Measurements from ENCODE around the gene MKX. TPM values are rescaled to one million over a fixed set of nuclear protein-coding genes. Genes with fewer than 3 reads are reported as not detected.

Gene MKX
- total RNA-seq, 8 experiments from 2014 or later: 0.17 to 66.1 (median 1.3) TPM

DNA sequence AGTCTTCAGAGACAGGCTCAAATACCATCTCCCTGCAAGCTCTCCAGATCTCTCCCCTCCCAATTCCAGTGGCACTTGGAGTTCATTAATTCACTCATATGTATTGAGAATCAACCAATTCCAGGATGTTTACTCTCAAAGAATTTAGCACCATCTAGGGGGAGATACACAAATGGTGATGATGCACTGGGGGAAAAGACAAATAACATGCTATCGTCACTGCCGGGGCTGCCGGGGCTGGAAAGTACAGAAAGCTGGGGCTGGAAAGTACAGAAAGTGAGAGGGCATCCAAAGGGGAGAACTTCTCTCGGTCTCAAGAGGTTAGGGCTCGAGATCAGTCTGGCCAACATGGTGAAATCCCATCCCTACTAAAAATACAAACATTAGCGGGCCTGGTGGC is 118.7 kb downstream of the MKX start:
- peak in 1 of 8 experiments; percentile 6 for ATAC-seq (replicated peaks in 6 of 8)
- 37 to 100% (median 90%) methylated on average over 1 to 6 of the region's 6 CpGs; no CpG with 5 or more reads in 1 of the 10 experiments for WGBS, 10 experiments

GRCh38 chr10:27625452-27626211 is 120.0 kb downstream of the MKX start:
- Histone ChIP-seq H3K4me1 (replicated peaks in 1 of 2) (peaks cover 22 to 36% of the 10 kb centered on the region in 2 donors), H3K4me3 (no peak overlapping the region), H3K27ac (peak overlapping the region; percentile 66 to 82)
- ATAC-seq (replicated peaks in 6 of 8): peak; percentile 76 to 94 (median 86)
- 0 to 92% (median 38%) methylated on average over 1 to 9 of the region's 10 CpGs; no CpG with 5 or more reads in 2 of the 10 experiments for WGBS, 10 experiments
- in situ Hi-C loops (cut with MboI; ENCODE audit: low pct_unique_long_range_greater_than_20kb in 2 of 9, low sequenced_read_pairs in 9 of 9, unreplicated experiment in 9 of 9): no loop called here

More for the DNA sequence above, 118.7 kb downstream of the MKX start:
- Histone ChIP-seq H3K27ac (no peak overlapping the region), H3K4me3 (no peak overlapping the region), H3K4me1 (replicated peaks in 1 of 2) (peaks cover 19 to 29% of the 10 kb centered on the region in 2 donors)
- in situ Hi-C loops (cut with MboI; ENCODE audit: low pct_unique_long_range_greater_than_20kb in 2 of 9, low sequenced_read_pairs in 9 of 9, unreplicated experiment in 9 of 9): no loop called here

- no peak for ATAC-seq (replicated peaks in 6 of 8)
- H3K4me3 ChIP-seq: no peak overlapping the region
- in situ Hi-C loops (cut with MboI; ENCODE audit: low pct_unique_long_range_greater_than_20kb in 2 of 9, low sequenced_read_pairs in 9 of 9, unreplicated experiment in 9 of 9): no loop called here
- 17 to 100% (median 67%) methylated on average over 1 to 8 of the region's 9 CpGs; no CpG with 5 or more reads in 1 of the 10 experiments for WGBS, 10 experiments
- peaks cover 25 to 36% of the 10 kb centered on the region in 2 donors for H3K4me1 ChIP-seq (replicated peaks in 1 of 2)
- H3K27ac ChIP-seq: peak overlapping the region; percentile 66 to 82
Measured at GRCh38 chr10:27624941-27625340, 120.7 kb downstream of the MKX start.

Other genes with a start within 250 kb of the MKX start
- 100 to 1,000 TPM in 1 of 8 experiments, 10 to 100 TPM in 7; 45.5 to 120 (median 68.9) TPM for gene RAB18, start 241.5 kb downstream of the MKX start, total RNA-seq